Measurements from ENCODE around the gene TTLL8.
A peak's percentile ranks its signal among the peaks of the same experiment; 100 is the strongest.

The TTLL8 gene

GRCh38 chr22:50016988-50017700 is 41.0 kb downstream of the TTLL8 start:
- DNase-seq: peak; percentile 20 to 39

GRCh38 chr22:50016308-50016987 is 41.6 kb downstream of the TTLL8 start:
- no peak for DNase-seq

GRCh38 chr22:50015451-50016307 is 42.4 kb downstream of the TTLL8 start:
- no peak for DNase-seq

- DNase-seq: peak; percentile 15 to 21
Measured at GRCh38 chr22:50014655-50015401, 43.3 kb downstream of the TTLL8 start.

- no peak for DNase-seq
Measured at GRCh38 chr22:50014053-50014501, 44.0 kb downstream of the TTLL8 start.

GRCh38 chr22:50012211-50013181 is 45.6 kb downstream of the TTLL8 start, which contains the start of gene IL17REL:
Gene IL17REL, minus strand, starts transcription at chr22:50012765. Its CDS starts 119 bp downstream, at chr22:50012646.
- no peak for DNase-seq

GRCh38 chr22:50011447-50012210 is 46.5 kb downstream of the TTLL8 start:
- no peak for DNase-seq

GRCh38 chr22:50010676-50011446 is 47.2 kb downstream of the TTLL8 start:
- peak; percentile 77 to 81 for DNase-seq

- DNase-seq: no peak
Measured at GRCh38 chr22:50009765-50010675, 48.1 kb downstream of the TTLL8 start.

GRCh38 chr22:50009251-50009650 is 48.8 kb downstream of the TTLL8 start:
- DNase-seq: no peak

- DNase-seq: no peak
Measured at GRCh38 chr22:50008151-50009040, 49.7 kb downstream of the TTLL8 start.

GRCh38 chr22:50007057-50007511 is 51.0 kb downstream of the TTLL8 start:
- no peak for DNase-seq

GRCh38 chr22:50004918-50005317 is 53.2 kb downstream of the TTLL8 start:
- DNase-seq: no peak

- no peak for DNase-seq
Measured at GRCh38 chr22:50002791-50003190, 55.3 kb downstream of the TTLL8 start.

- no peak for DNase-seq
Measured at GRCh38 chr22:50001388-50002231, 56.5 kb downstream of the TTLL8 start.
